ENCODE results near the gene GALNT10. TPM values are rescaled to one million over a fixed set of nuclear protein-coding genes. Genes with fewer than 3 reads are reported as not detected.

Gene GALNT10
- total and polyA plus RNA-seq, 10 of the 15 experiments (the other 5 are each of a cell fraction or from before 2014, with no cell fraction given): 3.9 to 35.4 (median 15.5) TPM

DNA sequence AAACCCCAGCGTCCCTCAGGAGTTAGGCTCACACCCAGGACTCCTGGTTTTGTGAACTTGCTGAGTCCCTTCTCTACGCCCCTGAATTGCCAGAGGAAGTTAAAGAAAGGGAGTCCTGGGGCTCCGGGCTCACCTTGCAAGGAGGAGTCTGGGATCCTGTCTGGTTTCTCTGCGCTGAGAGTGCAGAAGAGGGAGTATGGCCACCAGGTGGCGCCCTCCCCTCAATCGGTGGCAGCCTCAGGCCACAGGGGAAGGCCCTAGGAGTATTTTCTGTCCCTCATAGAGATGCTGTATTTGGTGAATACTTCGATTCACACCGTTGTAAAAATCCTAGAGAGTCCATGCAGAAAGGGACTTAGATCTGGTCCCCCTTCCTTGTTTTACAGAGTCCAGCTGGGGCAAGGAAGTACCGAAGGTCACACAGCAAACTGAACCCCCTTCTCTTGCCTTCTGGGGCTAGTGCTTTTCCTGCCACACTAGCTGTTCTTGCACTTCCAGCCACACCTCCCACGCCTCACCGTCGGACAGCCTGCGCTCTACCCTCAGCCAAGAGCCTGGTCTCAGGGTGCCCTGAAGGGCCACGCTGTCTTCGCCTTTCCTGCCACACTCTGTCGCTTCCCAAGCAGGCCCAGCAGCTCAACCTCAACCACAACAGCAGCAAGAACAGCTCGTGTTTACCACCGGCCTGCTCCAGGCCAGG, 277.3 kb downstream of the GALNT10 start (continued):
- TF ChIP-seq, protein P1, sequence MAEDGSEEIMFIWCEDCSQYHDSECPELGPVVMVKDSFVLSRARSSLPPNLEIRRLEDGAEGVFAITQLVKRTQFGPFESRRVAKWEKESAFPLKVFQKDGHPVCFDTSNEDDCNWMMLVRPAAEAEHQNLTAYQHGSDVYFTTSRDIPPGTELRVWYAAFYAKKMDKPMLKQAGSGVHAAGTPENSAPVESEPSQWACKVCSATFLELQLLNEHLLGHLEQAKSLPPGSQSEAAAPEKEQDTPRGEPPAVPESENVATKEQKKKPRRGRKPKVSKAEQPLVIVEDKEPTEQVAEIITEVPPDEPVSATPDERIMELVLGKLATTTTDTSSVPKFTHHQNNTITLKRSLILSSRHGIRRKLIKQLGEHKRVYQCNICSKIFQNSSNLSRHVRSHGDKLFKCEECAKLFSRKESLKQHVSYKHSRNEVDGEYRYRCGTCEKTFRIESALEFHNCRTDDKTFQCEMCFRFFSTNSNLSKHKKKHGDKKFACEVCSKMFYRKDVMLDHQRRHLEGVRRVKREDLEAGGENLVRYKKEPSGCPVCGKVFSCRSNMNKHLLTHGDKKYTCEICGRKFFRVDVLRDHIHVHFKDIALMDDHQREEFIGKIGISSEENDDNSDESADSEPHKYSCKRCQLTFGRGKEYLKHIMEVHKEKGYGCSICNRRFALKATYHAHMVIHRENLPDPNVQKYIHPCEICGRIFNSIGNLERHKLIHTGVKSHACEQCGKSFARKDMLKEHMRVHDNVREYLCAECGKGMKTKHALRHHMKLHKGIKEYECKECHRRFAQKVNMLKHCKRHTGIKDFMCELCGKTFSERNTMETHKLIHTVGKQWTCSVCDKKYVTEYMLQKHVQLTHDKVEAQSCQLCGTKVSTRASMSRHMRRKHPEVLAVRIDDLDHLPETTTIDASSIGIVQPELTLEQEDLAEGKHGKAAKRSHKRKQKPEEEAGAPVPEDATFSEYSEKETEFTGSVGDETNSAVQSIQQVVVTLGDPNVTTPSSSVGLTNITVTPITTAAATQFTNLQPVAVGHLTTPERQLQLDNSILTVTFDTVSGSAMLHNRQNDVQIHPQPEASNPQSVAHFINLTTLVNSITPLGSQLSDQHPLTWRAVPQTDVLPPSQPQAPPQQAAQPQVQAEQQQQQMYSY (CRISPR knock-in tag; IDR thresholded peaks at IDR 0.05): no peak
- TF ChIP-seq, protein P2, sequence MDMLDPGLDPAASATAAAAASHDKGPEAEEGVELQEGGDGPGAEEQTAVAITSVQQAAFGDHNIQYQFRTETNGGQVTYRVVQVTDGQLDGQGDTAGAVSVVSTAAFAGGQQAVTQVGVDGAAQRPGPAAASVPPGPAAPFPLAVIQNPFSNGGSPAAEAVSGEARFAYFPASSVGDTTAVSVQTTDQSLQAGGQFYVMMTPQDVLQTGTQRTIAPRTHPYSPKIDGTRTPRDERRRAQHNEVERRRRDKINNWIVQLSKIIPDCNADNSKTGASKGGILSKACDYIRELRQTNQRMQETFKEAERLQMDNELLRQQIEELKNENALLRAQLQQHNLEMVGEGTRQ (IDR thresholded peaks at IDR 0.05; ENCODE audit: borderline replicate concordance, low read depth, low read length): no peak
- TF ChIP-seq YY1 (IDR thresholded peaks at IDR 0.05; ENCODE audit: low read depth, low read length) (peak; percentile 74), NR2C2 (IDR thresholded peaks at IDR 0.05; ENCODE audit: borderline replicate concordance, control insufficient read depth, insufficient read length, low read depth) (no peak), GABPA (IDR thresholded peaks at IDR 0.05; ENCODE audit: low read depth) (no peak), ZZZ3 (IDR thresholded peaks at IDR 0.05; ENCODE audit: control insufficient read depth, insufficient read length, low read depth) (no peak), MTA2 (IDR thresholded peaks at IDR 0.05; ENCODE audit: low read depth) (no peak), CHD1 (IDR thresholded peaks at IDR 0.05; ENCODE audit: low read depth, low read length) (no peak), MXI1 (IDR thresholded peaks at IDR 0.05; ENCODE audit: low read depth, low read length) (no peak), RUNX3 (IDR thresholded peaks at IDR 0.05; ENCODE audit: low read length) (peak; percentile 51), ZNF217 (IDR thresholded peaks at IDR 0.05) (no peak), NFYB (IDR thresholded peaks at IDR 0.05; ENCODE audit: insufficient read depth, low read depth, low read length) (no peak), IKZF1 (conservative IDR thresholded peaks at IDR 0.05) (0 out of 2 replicates have a peak, but pooled peaks have one; percentile 8), KDM1A (IDR thresholded peaks at IDR 0.05; ENCODE audit: borderline replicate concordance) (no peak), SREBF1 (IDR thresholded peaks at IDR 0.05; ENCODE audit: low read length) (no peak), SMAD1 (IDR thresholded peaks at IDR 0.05; ENCODE audit: low read depth, partially characterized antibody) (no peak), SPI1 (IDR thresholded peaks at IDR 0.05; ENCODE audit: borderline replicate concordance, insufficient read depth, low read depth, low read length) (no peak), NRF1 (conservative IDR thresholded peaks at IDR 0.05; ENCODE audit: low read depth, low read length) (no peak), DPF2 (IDR thresholded peaks at IDR 0.05) (no peak), MTA3 (IDR thresholded peaks at IDR 0.05; ENCODE audit: borderline replicate concordance, low read length) (no peak), MEF2A (IDR thresholded peaks at IDR 0.05; ENCODE audit: insufficient read depth, low read depth, low read length) (0 out of 2 replicates have a peak, but pooled peaks have one; percentile 15), SMAD5 (IDR thresholded peaks at IDR 0.05; ENCODE audit: low read depth) (no peak), HDGF (IDR thresholded peaks at IDR 0.05) (no peak), HCFC1 (IDR thresholded peaks at IDR 0.05; ENCODE audit: low read length) (no peak)
- TF ChIP-seq, protein P3, sequence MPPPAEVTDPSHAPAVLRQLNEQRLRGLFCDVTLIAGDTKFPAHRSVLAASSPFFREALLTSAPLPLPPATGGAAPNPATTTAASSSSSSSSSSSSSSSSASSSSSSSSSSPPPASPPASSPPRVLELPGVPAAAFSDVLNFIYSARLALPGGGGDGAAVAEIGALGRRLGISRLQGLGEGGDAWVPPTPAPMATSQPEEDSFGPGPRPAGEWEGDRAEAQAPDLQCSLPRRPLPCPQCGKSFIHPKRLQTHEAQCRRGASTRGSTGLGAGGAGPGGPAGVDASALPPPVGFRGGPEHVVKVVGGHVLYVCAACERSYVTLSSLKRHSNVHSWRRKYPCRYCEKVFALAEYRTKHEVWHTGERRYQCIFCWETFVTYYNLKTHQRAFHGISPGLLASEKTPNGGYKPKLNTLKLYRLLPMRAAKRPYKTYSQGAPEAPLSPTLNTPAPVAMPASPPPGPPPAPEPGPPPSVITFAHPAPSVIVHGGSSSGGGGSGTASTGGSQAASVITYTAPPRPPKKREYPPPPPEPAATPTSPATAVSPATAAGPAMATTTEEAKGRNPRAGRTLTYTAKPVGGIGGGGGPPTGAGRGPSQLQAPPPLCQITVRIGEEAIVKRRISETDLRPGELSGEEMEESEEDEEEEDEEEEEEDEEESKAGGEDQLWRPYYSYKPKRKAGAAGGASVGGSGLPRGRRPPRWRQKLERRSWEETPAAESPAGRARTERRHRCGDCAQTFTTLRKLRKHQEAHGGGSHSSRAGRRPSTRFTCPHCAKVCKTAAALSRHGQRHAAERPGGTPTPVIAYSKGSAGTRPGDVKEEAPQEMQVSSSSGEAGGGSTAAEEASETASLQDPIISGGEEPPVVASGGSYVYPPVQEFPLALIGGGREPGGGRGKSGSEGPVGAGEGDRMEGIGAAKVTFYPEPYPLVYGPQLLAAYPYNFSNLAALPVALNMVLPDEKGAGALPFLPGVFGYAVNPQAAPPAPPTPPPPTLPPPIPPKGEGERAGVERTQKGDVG (CRISPR knock-in tag; IDR thresholded peaks at IDR 0.05): no peak
